ENCODE results near the gene HYDIN. TPM values are rescaled to one million over a fixed set of nuclear protein-coding genes. Genes with fewer than 3 reads are reported as not detected.

The HYDIN gene
- total RNA-seq, 2 experiments from 2014 or later, result not detected

GRCh38 chr16:70777973-70778406 is 452.5 kb downstream of the HYDIN start:
- ChIA-PET CTCF (interaction anchor here (2.8 kb wide), 1 partner anchor 8 kb away, joined by 10 read pairs; no protein-coding TSS in a partner anchor), POLR2A (interaction anchor here (2.0 kb wide), 1 partner anchor 8 kb away, joined by 6 read pairs; no protein-coding TSS in a partner anchor)
- TF ChIP-seq, protein P1, sequence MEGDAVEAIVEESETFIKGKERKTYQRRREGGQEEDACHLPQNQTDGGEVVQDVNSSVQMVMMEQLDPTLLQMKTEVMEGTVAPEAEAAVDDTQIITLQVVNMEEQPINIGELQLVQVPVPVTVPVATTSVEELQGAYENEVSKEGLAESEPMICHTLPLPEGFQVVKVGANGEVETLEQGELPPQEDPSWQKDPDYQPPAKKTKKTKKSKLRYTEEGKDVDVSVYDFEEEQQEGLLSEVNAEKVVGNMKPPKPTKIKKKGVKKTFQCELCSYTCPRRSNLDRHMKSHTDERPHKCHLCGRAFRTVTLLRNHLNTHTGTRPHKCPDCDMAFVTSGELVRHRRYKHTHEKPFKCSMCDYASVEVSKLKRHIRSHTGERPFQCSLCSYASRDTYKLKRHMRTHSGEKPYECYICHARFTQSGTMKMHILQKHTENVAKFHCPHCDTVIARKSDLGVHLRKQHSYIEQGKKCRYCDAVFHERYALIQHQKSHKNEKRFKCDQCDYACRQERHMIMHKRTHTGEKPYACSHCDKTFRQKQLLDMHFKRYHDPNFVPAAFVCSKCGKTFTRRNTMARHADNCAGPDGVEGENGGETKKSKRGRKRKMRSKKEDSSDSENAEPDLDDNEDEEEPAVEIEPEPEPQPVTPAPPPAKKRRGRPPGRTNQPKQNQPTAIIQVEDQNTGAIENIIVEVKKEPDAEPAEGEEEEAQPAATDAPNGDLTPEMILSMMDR (IDR thresholded peaks at IDR 0.05), result no peak

DNA sequence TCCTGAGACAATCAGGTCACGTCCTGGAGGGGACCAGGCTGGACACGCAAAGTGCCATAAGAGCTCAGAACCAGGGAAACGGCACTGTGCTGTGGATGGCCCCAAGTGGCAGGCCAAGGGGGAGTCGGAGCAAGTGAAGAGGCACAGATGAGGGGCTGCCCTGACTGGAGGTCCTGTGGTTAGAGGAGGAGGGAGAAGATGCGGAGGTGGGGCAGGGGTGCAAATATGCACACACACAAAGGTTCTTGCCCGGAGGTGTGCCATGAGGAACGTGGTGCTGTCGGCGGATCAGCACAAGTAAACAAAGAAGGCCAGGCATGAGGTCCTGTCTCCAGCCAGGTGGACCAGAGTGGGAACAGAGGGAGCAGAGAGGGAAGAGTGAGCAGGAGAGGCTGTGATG is 453.0 kb downstream of the HYDIN start:
- TF ChIP-seq, protein P1 (IDR thresholded peaks at IDR 0.05), result no peak
- POLR2A ChIA-PET, result interaction anchor here (2.0 kb wide), 1 partner anchor 8 kb away, joined by 6 read pairs; no protein-coding TSS in a partner anchor
- CTCF ChIA-PET, result no interaction called here
- H3K4me3 Mint-ChIP-seq, result no peak overlapping the region
- no peak overlapping the region for H3K27ac Mint-ChIP-seq
- H3K36me3 Mint-ChIP-seq (ENCODE audit: low read depth), result peaks cover 33% of the 10 kb centered on the region
- intact Hi-C loops (cut with micrococcal nuclease), result no loop called here
- DNase-seq (no peak), ATAC-seq (no peak)
- H3K4me1 Mint-ChIP-seq (ENCODE audit: low read depth), result no peaks in the 10 kb centered on the region
- no peaks in the 10 kb centered on the region for H3K9me3 Mint-ChIP-seq
- no peaks in the 10 kb centered on the region for H3K27me3 Mint-ChIP-seq

More at GRCh38 chr16:70777973-70778406, 452.5 kb downstream of the HYDIN start:
- Mint-ChIP-seq H3K4me3 (no peak overlapping the region), H3K36me3 (ENCODE audit: low read depth) (peaks cover 35% of the 10 kb centered on the region), H3K9me3 (no peaks in the 10 kb centered on the region), H3K27ac (no peak overlapping the region), H3K4me1 (ENCODE audit: low read depth) (no peaks in the 10 kb centered on the region), H3K27me3 (no peaks in the 10 kb centered on the region)
- intact Hi-C loops (cut with micrococcal nuclease), result no loop called here
- DNase-seq (no peak), ATAC-seq (no peak)

DNA sequence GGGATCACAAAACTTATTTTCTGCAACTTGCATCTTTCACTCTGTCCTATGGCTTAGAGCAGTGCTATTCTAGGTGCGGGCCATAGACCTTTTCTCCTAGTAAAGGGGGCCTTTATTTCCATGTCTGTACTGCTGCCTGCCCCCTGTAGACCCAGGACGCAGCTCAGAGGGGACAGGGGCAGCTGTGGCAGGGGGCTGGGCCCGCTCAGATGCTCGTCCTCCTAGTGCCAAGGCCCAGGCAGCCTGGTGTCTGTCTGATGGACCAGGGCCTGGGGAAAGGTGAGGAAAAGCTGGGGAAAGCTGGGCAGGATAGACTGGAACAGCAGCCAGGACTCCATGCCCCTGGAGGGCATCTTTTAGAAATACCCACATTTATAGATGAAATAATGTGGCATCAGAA is 455.1 kb downstream of the HYDIN start:
- ATAC-seq, result no peak
- intact Hi-C loops (cut with micrococcal nuclease), result no loop called here
- Mint-ChIP-seq H3K27ac (no peak overlapping the region), H3K27me3 (no peaks in the 10 kb centered on the region), H3K4me3 (no peak overlapping the region), H3K4me1 (ENCODE audit: low read depth) (no peaks in the 10 kb centered on the region), H3K9me3 (no peaks in the 10 kb centered on the region), H3K36me3 (ENCODE audit: low read depth) (peaks cover 19% of the 10 kb centered on the region)
- CTCF ChIA-PET, result interaction anchor here (1.5 kb wide), 1 partner anchor 96 kb away, joined by 4 read pairs; no protein-coding TSS in a partner anchor
- TF ChIP-seq, protein P1 (IDR thresholded peaks at IDR 0.05), result no peak
- POLR2A ChIA-PET, result no interaction called here
- no peak for DNase-seq

DNA sequence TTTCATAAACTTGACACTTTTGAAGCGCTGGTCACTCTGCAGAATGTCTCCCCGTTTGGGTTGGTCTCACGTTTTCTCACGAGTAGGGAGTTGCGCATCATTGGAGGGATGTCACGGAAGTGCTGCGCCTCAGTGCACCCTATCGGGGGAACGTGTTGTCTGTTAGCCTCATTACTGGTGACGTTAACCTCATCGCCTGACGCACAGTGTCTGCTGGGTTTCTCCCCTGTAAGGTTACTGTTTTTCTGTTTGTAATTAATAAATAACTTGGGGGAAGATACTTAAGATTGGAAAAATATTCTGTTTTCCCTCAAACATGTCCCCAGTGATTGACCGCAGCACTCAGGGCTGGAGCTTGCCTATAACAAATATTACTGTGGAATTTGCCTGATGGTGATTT is 456.3 kb downstream of the HYDIN start:
- H3K9me3 Mint-ChIP-seq, result no peaks in the 10 kb centered on the region
- intact Hi-C loops (cut with micrococcal nuclease), result loop anchor here (5.0 kb wide), 1 partner anchor 92 kb away; no protein-coding TSS in a partner anchor
- H3K27ac Mint-ChIP-seq, result no peak overlapping the region
- DNase-seq (no peak), ATAC-seq (no peak)
- ChIA-PET CTCF (no interaction called here), POLR2A (no interaction called here)
- H3K4me1 Mint-ChIP-seq (ENCODE audit: low read depth), result no peaks in the 10 kb centered on the region
- TF ChIP-seq, protein P1 (IDR thresholded peaks at IDR 0.05), result no peak
- no peak overlapping the region for H3K4me3 Mint-ChIP-seq
- peaks cover 20% of the 10 kb centered on the region for H3K36me3 Mint-ChIP-seq (ENCODE audit: low read depth)
- no peaks in the 10 kb centered on the region for H3K27me3 Mint-ChIP-seq

DNA sequence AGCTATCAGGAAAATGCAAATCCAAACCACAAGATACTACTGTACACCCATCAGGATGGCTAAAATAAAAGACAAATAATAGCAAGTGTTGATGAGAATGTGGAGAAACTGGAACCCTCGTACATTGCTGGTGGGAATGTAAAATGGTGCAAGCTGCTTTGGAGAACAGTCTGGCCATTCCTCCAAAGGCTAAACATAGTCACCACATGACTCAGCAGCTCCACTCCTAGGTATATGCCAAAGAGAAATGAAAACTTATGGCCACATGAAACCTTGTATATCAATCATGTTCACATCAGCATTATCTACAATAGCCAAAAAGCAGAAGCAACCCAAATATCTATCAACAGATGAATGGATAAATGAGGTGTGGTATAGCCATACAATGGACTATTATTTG is 458.0 kb downstream of the HYDIN start:
- DNase-seq, result no peak
- ATAC-seq, result no peak
- no peaks in the 10 kb centered on the region for H3K27me3 Mint-ChIP-seq
- ChIA-PET CTCF (interaction anchor here (1.3 to 4.2 kb wide), 7 partner anchors 13 to 118 kb away, joined by 3 to 94 read pairs (median 18); partner anchors contain the start of gene MTSS2), POLR2A (interaction anchor here (0.6 kb wide), 1 partner anchor 10 kb away, joined by 4 read pairs; no protein-coding TSS in a partner anchor)
- H3K4me3 Mint-ChIP-seq, result no peak overlapping the region
- H3K4me1 Mint-ChIP-seq (ENCODE audit: low read depth), result no peaks in the 10 kb centered on the region
- peaks cover 18% of the 10 kb centered on the region for H3K36me3 Mint-ChIP-seq (ENCODE audit: low read depth)
- intact Hi-C loops (cut with micrococcal nuclease), result loop anchor here (5.0 kb wide), 1 partner anchor 90 kb away; no protein-coding TSS in a partner anchor
- no peak overlapping the region for H3K27ac Mint-ChIP-seq
- no peaks in the 10 kb centered on the region for H3K9me3 Mint-ChIP-seq
- TF ChIP-seq, protein P1 (IDR thresholded peaks at IDR 0.05), result no peak
